Central memory CD8-positive, alpha-beta T cell (primary cell): ENCODE measurements around the gene TNRC18.

Experiments used
- ATAC-seq: fragments of 150-1000 bp; cut with Tn5 transposase; replicated peaks from 2 replicates; pipeline ENCODE4 v1.10.0; 2022; ENCODE audit warnings: mild to moderate bottlenecking, moderate FRiP score, moderate number of reproducible peaks; ENCODE audit not compliant: poor library complexity, severe bottlenecking; ENCODE audit errors: extremely low read depth
- DNase-seq, 2 donors: peaks; one replicate each; pipeline ENCODE4 v3.0.0; 2021; ENCODE audit warnings: low spot score in 2 of 2
- H3K27ac Mint-ChIP-seq: one replicate; pipeline ENCODE4 v1.8.0; 2022; ENCODE audit warnings: low read depth, mild to moderate bottlenecking, moderate library complexity, mixed read lengths
- H3K27me3 Mint-ChIP-seq: one replicate; pipeline ENCODE4 v1.8.0; 2022; ENCODE audit warnings: mixed read lengths
- H3K36me3 Mint-ChIP-seq: one replicate; pipeline ENCODE4 v1.8.0; 2022; ENCODE audit warnings: mild to moderate bottlenecking, moderate library complexity, mixed read lengths; ENCODE audit not compliant: insufficient read depth
- H3K4me1 Mint-ChIP-seq: one replicate; pipeline ENCODE4 v1.8.0; 2022; ENCODE audit warnings: mixed read lengths
- H3K4me3 Mint-ChIP-seq: one replicate; pipeline ENCODE4 v1.8.0; 2022; ENCODE audit warnings: mild to moderate bottlenecking, moderate library complexity, mixed read lengths
- H3K9me3 Mint-ChIP-seq: one replicate; pipeline ENCODE4 v1.8.0; 2022; ENCODE audit warnings: mixed read lengths

Gene TNRC18

GRCh38 chr7:5429857-5430611 is 6.4 kb upstream of the TNRC18 start:
- H3K4me1 Mint-ChIP-seq: peaks cover 12% of the 10 kb centered on the region
- no peak for ATAC-seq
- H3K4me3 Mint-ChIP-seq: no peak overlapping the region
- H3K27me3 Mint-ChIP-seq: peaks cover 81% of the 10 kb centered on the region
- H3K9me3 Mint-ChIP-seq: no peaks in the 10 kb centered on the region
- DNase-seq: no peak
- H3K27ac Mint-ChIP-seq: no peak overlapping the region
- H3K36me3 Mint-ChIP-seq: peaks cover 17% of the 10 kb centered on the region

- Mint-ChIP-seq H3K27ac (no peak overlapping the region), H3K4me3 (no peak overlapping the region), H3K4me1 (peaks cover 18% of the 10 kb centered on the region), H3K27me3 (peaks cover 83% of the 10 kb centered on the region), H3K36me3 (peaks cover 20% of the 10 kb centered on the region), H3K9me3 (no peaks in the 10 kb centered on the region)
- DNase-seq (no peak), ATAC-seq (no peak)
These were observed 5.7 kb upstream of the TNRC18 start for GRCh38 chr7:5429253-5429856.

DNA sequence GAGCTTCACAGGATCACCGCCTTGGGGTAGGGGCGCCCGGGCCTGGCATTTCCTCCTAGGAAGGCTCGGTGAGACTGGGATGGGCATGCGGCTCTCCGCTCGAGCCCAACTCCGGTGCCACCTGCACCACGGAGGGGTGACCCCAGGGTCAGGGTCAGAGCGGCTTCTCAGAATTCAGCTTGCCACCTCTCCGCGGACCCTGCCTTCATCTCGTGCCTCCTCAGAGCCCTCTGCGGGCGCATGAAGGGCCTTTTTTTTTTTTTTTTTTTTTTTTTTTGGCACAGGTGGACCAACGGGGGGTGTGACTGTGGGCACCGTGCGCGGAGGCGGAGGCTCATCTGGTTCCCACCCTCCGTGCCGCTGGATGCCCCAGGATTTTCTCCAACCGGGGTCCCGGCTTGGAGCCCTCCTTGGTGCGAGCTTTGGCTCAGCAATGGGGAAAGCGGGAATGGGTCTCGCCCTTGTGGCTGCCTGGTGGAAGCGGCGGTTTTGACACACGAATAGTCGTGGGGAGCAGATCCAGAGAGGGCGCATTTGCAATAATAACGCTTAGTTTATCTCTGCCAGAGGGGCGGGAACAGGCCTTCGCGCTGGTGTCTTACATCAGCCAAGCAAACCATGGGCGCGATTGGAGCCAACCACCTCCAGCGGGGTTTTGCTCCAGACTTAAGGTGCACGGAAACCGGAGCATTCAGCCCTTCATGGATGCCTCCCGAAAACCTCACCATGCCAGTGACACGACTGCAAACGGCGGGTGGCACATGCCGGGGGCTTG is 5.0 kb upstream of the TNRC18 start:
- DNase-seq (no peak), ATAC-seq (no peak)
- Mint-ChIP-seq H3K27me3 (peaks cover 81% of the 10 kb centered on the region), H3K36me3 (peaks cover 23% of the 10 kb centered on the region), H3K27ac (no peak overlapping the region), H3K9me3 (no peaks in the 10 kb centered on the region), H3K4me1 (peaks cover 22% of the 10 kb centered on the region), H3K4me3 (no peak overlapping the region)

DNA sequence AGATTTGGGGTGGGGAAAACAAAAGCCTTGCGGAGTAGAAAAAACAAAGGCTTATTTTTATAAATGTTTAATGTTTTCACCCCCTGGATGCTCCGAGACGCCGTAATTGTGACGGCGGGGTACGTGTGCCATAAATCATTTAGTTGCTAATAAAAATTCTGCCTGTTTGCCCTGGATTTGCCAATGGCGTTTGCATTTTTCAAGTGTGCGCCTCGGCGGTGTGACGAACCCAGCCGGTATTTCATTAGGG is 2.5 kb upstream of the TNRC18 start:
- Mint-ChIP-seq H3K27ac (no peak overlapping the region), H3K27me3 (peaks cover 67% of the 10 kb centered on the region), H3K9me3 (no peaks in the 10 kb centered on the region), H3K4me3 (peak overlapping the region; percentile 43), H3K4me1 (peaks cover 29% of the 10 kb centered on the region), H3K36me3 (peaks cover 23% of the 10 kb centered on the region)
- ATAC-seq (no peak), DNase-seq (no peak)

- H3K36me3 Mint-ChIP-seq: peaks cover 23% of the 10 kb centered on the region
These were observed 2.0 kb upstream of the TNRC18 start for GRCh38 chr7:5425507-5426225.

DNA sequence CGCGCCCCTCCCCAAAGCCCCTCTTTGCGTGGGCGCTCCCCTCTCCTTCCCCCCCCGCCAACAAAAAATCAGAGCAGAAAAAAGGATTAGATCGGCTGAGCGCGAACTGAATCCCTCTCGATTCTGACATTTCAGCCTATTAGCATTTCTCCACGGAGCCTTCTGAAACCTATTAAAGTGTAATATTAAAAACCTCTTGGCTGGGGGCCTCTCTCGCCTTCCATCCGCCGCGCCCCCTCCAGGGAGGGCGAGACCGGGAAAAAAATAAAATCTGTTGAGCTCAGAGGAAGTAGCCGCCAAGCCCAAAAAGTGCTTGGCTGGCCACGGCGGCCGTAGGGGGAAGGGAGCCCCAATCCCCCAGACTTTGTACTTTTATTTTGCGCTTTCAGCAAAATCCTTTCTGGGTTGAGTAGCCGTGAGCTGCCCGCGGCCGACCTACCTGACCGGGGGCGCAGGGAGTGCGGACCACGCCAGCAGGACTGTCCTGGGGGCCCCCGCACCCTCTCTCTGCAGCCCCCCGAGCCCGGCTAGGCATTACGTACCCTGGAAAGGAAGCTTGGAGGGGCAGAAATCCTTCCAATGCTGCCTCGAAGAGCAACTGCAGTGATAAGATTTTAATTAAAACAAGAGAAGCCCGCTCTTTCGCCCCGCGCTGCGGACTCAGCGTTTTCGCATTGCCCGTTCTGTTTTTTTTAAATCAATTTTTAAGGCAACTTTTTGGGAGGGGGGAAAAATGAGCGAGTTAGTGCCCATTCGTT is 1.3 kb upstream of the TNRC18 start:
- peaks cover 64% of the 10 kb centered on the region for H3K27me3 Mint-ChIP-seq
- DNase-seq: no peak

More at GRCh38 chr7:5425507-5426225, 2.0 kb upstream of the TNRC18 start:
- ATAC-seq (no peak), DNase-seq (no peak)
- H3K27me3 Mint-ChIP-seq: peaks cover 64% of the 10 kb centered on the region
- H3K4me3 Mint-ChIP-seq: peak overlapping the region; percentile 43
- no peaks in the 10 kb centered on the region for H3K9me3 Mint-ChIP-seq
- H3K4me1 Mint-ChIP-seq: peaks cover 29% of the 10 kb centered on the region
- peak overlapping the region; percentile 61 for H3K27ac Mint-ChIP-seq

GRCh38 chr7:5423976-5424748 is 528 bp upstream of the TNRC18 start:
- DNase-seq (no peak), ATAC-seq (peak; percentile 45)
- H3K4me1 Mint-ChIP-seq: peaks cover 35% of the 10 kb centered on the region
- no peaks in the 10 kb centered on the region for H3K9me3 Mint-ChIP-seq
- peaks cover 25% of the 10 kb centered on the region for H3K36me3 Mint-ChIP-seq
- peak overlapping the region; percentile 61 for H3K27ac Mint-ChIP-seq
- H3K4me3 Mint-ChIP-seq: peak overlapping the region; percentile 78
- H3K27me3 Mint-ChIP-seq: peaks cover 63% of the 10 kb centered on the region

More for the DNA sequence above, 1.3 kb upstream of the TNRC18 start:
- peak overlapping the region; percentile 78 for H3K4me3 Mint-ChIP-seq
- H3K36me3 Mint-ChIP-seq: peaks cover 26% of the 10 kb centered on the region
- peaks cover 35% of the 10 kb centered on the region for H3K4me1 Mint-ChIP-seq
- ATAC-seq: no peak
- no peaks in the 10 kb centered on the region for H3K9me3 Mint-ChIP-seq
- H3K27ac Mint-ChIP-seq: peak overlapping the region; percentile 61

- ATAC-seq: no peak
- peaks cover 48% of the 10 kb centered on the region for H3K4me1 Mint-ChIP-seq
- peak overlapping the region; percentile 75 for H3K4me3 Mint-ChIP-seq
- H3K27ac Mint-ChIP-seq: no peak overlapping the region
- H3K9me3 Mint-ChIP-seq: no peaks in the 10 kb centered on the region
- peaks cover 74% of the 10 kb centered on the region for H3K27me3 Mint-ChIP-seq
- peaks cover 26% of the 10 kb centered on the region for H3K36me3 Mint-ChIP-seq
- no peak for DNase-seq
These were observed 983 bp downstream of the TNRC18 start for GRCh38 chr7:5422396-5423305.

DNA sequence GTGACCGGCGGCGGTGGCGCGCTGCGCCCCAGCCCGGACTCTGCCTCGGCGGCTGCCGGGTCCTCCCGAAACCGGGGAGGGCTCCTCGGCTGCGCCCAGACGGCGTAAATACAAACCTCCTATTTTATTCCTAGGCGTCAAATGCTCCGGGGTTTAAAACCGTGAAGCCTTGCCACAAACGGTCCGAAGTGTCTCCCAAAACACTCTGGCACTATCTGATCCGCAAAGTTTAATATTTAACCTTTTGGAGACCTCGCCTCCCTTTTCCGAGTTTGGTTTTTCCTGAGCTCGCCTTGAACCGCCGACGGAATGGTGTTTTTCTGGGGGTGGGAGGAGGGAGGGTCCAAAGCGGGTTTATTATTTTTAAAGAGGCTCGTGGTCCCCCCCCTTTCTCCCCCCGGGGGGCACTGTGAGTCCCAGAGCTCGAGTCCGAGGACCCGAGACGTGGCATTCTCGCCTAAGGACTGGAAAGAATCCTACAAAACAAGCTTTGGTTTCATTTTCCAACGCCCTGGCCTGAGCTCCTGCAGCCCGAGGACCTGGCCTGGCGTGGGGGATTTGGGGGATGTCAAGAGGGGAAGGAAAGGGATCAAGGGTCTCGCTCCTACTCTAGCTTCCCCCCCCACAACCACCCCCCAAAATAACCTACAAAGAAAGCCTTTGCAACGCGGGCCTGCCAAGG is 1.8 kb downstream of the TNRC18 start:
- peaks cover 74% of the 10 kb centered on the region for H3K27me3 Mint-ChIP-seq
- no peaks in the 10 kb centered on the region for H3K9me3 Mint-ChIP-seq
- DNase-seq (no peak), ATAC-seq (no peak)
- H3K4me1 Mint-ChIP-seq: peaks cover 43% of the 10 kb centered on the region
- peaks cover 22% of the 10 kb centered on the region for H3K36me3 Mint-ChIP-seq
- no peak overlapping the region for H3K27ac Mint-ChIP-seq
- H3K4me3 Mint-ChIP-seq: peak overlapping the region; percentile 75

DNA sequence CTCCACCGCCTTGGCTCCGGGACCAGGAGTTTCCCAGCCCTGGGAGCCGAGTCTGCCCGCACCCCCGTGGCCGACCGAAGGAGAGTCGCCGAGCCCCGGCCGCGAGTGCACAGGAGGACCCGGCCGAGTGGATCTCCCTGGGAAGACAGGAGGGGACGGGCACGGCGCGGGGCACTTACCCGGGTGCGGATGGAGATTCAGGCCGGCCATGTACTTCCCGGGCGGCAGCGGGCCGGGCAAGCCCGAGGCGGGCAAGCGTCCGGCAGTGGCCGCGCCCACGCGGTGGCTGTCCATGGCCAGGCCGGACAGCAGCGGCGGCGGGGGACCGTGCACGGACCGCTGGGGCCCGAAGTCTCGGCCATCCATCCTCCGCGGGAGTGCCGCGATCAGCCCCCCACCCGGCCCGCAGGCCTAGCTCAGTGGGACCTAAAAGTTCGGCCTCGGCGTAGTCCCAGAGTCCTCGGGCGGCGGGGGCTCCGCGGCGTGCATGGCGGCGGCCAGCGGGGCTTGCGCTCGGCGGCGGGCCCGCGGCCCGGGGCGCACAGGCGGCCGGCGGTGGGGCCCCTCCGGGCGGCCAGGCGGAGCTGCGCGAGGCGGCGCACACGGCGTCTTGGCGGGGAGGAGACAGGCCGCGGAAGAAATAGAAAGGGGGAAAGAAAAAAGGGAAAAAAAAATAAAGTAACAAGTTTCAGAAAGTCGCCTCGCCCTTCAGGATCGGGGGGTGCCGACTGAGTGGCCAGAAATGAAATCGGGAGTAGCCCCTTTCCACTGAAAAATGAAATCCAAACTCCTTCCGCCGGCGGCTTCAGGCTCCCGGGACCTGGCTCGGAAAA is 2.5 kb downstream of the TNRC18 start:
- H3K27ac Mint-ChIP-seq: no peak overlapping the region

More for the DNA sequence above, 2.5 kb downstream of the TNRC18 start:
- Mint-ChIP-seq H3K27me3 (peaks cover 76% of the 10 kb centered on the region), H3K9me3 (no peaks in the 10 kb centered on the region), H3K4me1 (peaks cover 43% of the 10 kb centered on the region), H3K36me3 (peaks cover 20% of the 10 kb centered on the region), H3K4me3 (peak overlapping the region; percentile 75)
- DNase-seq (no peak), ATAC-seq (no peak)
